Right lobe of liver (tissue), 6 donors: Measurements from ENCODE around the gene SYNRG. TPM values are rescaled to one million over a fixed set of nuclear protein-coding genes. Genes with fewer than 3 reads are reported as not detected.
"Not testable (repeated sequence)": the region's sequence is repeated elsewhere in the genome, so short reads cannot be mapped to it uniquely, and the experiment has no call there.

Source experiments
- ATAC-seq, 4 donors: fragments of 200-7000 bp; cut with Tn5 transposase; one replicate each; pipeline ENCODE4 v1.9.1; 2020; ENCODE audit warnings: mild to moderate bottlenecking in 4 of 4, moderate library complexity in 4 of 4
- DNase-seq, 3 donors: peaks; one replicate each; pipeline ENCODE4 v3.0.0-alpha.2; 2020
- H3K27ac ChIP-seq, 3 donors: fragments of 200-600 bp; one replicate each; pipeline ENCODE4 v1.8.0; 2022
- H3K27me3 ChIP-seq, 2 donors: fragments of 200-600 bp; one replicate each; pipeline ENCODE4 v1.8.0; 2022
- H3K36me3 ChIP-seq, 4 donors: fragments of 200-600 bp; sonication (generic) in 1 of 4; one replicate each; pipeline versions ENCODE4 v1.5.1 to v1.8.0; 2017 to 2022; ENCODE audit warnings: control low read depth in 1 of 4
- H3K4me1 ChIP-seq, 4 donors: fragments of 200-600 bp; sonication (generic) in 1 of 4; one replicate each; pipeline versions ENCODE4 v1.5.1 to v1.8.0; 2017 to 2022; ENCODE audit warnings: control low read depth in 1 of 4
- H3K4me3 ChIP-seq, 3 donors: fragments of 200-600 bp; one replicate each; pipeline ENCODE4 v1.8.0; 2022
- H3K9me3 ChIP-seq, 4 donors: fragments of 200-600 bp; sonication (generic) in 1 of 4; one replicate each; pipeline versions ENCODE4 v1.5.1 to v1.8.0; 2017 to 2022; ENCODE audit warnings: control low read depth in 1 of 4
- POLR2A ChIP-seq: fragments of 450-650 bp; IDR thresholded peaks from one replicate; pipeline ENCODE4 v1.6.1; 2017; ENCODE audit warnings: antibody characterized with exemption, mild to moderate bottlenecking
- WGBS: methylation state at CpG from one replicate; pipeline ENCODE4 v1.1.6; 2018; ENCODE audit warnings: low coverage, low lambda C conversion rate; ENCODE audit not compliant: insufficient coverage; ENCODE audit errors: missing lambda C conversion rate; 5-methylcytosine and 5-hydroxymethylcytosine counted together
- intact Hi-C, 2 donors: fragments of 100-400 bp; cut with DNase I; formaldehyde crosslinking; loops; one replicate each; pipeline versions ENCODE4 v1.11.2 to v1.14.1; 2022
- total RNA-seq, 6 experiments: library from RNA; depleted of rRNA in 2 of 6; stranded (reverse); fragments of >200 nt in 2 of 6; fragmentation: NEBNext Ultra II Directional in 3 of 6; extraction: Animal tissue kit (Norgen Biotek cat#: 25700) in 3 of 6; gene quantifications; one replicate each; pipeline versions ENCODE4 v1.1.0 to v1.2.4, GENCODE V29; 2016 to 2023
- TF ChIP-seq, protein P1 (sequence below), 4 donors: fragments of 200-600 bp in 3 of 4; fragments of 450-650 bp in 1 of 4; IDR thresholded peaks; one replicate each; pipeline versions ENCODE4 v1.5.1 to v1.8.0; 2016 to 2022; ENCODE audit warnings: antibody characterized with exemption in 4 of 4, mild to moderate bottlenecking in 2 of 4
- donor health status: DM: no; HTN: yes; CAD: no.
- donor health status: DM: no; HTN: no; CAD: no.
- donor health status: DM: no; HTN: no; CAD: no.
- donor health status: DM: no; HTN: yes; CAD: no.
- donor health status: DM: no; HTN: yes; CAD: no.

The SYNRG gene
- total RNA-seq, 6 experiments from 2014 or later: 9.0 to 16.2 (median 15.0) TPM

DNA sequence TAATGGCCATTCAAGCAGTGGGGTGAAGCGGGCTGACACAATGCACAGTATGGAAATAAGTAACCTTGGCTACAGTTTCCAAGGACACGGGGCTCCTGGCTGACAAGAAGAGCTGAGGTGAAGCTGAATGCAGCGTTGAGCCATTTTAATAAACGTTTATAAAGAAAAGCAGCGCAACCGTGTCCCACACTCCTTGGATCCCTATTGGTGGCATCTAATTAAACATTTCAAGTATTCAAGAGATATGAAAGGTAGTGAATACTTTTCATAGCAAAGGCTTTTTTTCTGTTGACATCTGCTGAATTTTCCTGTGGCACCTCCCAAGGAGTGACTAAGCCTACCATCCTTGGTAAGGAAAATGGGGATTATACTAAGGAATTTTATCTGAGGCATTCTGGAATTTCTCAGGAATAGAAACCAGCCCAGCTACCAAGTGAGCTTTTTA, 93.1 kb downstream of the SYNRG start:
- intact Hi-C loops: no loop called here
- H3K9me3 ChIP-seq: no peaks in the 10 kb centered on the region
- DNase-seq (no peak), ATAC-seq (no peak)
- H3K4me1 ChIP-seq: peaks cover 0 to 17% (median 2%) of the 10 kb centered on the region in 4 donors
- peaks cover 0 to 35% (median 19%) of the 10 kb centered on the region in 4 donors for H3K36me3 ChIP-seq
- no peak overlapping the region for H3K4me3 ChIP-seq
- no peaks in the 10 kb centered on the region for H3K27me3 ChIP-seq
- H3K27ac ChIP-seq: no peak overlapping the region
- no peak for TF ChIP-seq POLR2A
- TF ChIP-seq, protein P1, sequence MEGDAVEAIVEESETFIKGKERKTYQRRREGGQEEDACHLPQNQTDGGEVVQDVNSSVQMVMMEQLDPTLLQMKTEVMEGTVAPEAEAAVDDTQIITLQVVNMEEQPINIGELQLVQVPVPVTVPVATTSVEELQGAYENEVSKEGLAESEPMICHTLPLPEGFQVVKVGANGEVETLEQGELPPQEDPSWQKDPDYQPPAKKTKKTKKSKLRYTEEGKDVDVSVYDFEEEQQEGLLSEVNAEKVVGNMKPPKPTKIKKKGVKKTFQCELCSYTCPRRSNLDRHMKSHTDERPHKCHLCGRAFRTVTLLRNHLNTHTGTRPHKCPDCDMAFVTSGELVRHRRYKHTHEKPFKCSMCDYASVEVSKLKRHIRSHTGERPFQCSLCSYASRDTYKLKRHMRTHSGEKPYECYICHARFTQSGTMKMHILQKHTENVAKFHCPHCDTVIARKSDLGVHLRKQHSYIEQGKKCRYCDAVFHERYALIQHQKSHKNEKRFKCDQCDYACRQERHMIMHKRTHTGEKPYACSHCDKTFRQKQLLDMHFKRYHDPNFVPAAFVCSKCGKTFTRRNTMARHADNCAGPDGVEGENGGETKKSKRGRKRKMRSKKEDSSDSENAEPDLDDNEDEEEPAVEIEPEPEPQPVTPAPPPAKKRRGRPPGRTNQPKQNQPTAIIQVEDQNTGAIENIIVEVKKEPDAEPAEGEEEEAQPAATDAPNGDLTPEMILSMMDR (IDR thresholded peaks at IDR 0.05): no peak
- 90% methylated on average over 5 of the region's 6 CpGs for WGBS

DNA sequence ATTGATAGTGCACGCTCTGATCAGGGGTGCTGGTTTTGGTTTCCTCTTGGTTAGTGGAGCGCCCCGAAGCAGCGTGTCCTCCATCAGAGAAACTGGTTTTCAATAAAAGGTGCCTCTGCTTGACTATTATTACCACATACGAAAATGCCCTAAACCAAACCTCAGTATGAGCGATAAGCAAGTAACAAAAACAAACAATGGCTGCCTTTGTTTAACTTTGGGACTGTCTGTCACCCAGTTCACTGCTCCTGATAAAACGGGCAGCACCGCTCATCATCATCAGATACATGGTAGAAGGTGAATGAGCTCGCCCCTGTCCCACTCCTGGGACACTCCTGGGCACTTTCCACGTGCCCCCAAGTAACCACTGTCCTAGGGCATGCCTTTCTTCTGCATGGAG, 95.5 kb downstream of the SYNRG start:
- Histone ChIP-seq H3K27me3 (no peaks in the 10 kb centered on the region), H3K4me3 (no peak overlapping the region), H3K36me3 (peaks cover 0 to 25% (median 17%) of the 10 kb centered on the region in 4 donors), H3K9me3 (no peaks in the 10 kb centered on the region), H3K27ac (no peak overlapping the region), H3K4me1 (peaks cover 0 to 17% (median 2%) of the 10 kb centered on the region in 4 donors)
- intact Hi-C loops: no loop called here
- DNase-seq (no peak), ATAC-seq (peak in 1 of 4 donors; percentile 54)
- 74% methylated on average over 9 of the region's 10 CpGs for WGBS
- TF ChIP-seq, protein P1 (IDR thresholded peaks at IDR 0.05): no peak
- TF ChIP-seq POLR2A: no peak

DNA sequence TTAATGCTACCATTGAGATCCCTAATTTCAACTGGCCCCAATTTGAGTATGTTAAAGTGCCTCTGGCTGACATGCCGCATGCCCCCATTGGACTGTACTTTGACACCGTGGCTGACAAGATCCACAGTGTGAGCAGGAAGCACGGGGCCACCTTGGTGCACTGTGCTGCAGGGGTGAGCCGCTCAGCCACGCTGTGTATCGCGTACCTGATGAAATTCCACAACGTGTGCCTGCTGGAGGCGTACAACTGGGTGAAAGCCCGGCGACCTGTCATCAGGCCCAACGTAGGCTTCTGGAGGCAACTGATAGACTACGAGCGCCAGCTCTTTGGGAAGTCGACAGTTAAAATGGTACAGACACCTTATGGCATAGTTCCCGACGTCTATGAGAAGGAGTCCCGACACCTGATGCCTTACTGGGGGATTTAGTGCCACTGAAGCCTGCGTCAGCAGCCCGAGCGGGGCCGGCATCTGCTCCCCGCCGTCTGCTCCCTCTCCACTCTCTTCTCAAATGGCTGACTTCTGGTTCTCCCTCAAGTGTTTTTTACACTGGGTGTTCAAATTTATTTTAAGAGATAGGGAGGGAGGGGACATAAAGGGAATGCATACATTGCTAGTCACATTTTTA, 96.7 kb downstream of the SYNRG start:
- Histone ChIP-seq H3K27ac (peak overlapping the region in 2 of 3 donors; percentile 27 to 45), H3K4me1 (peaks cover 0 to 18% (median 4%) of the 10 kb centered on the region in 4 donors), H3K27me3 (no peaks in the 10 kb centered on the region), H3K4me3 (no peak overlapping the region), H3K9me3 (no peaks in the 10 kb centered on the region), H3K36me3 (peaks cover 0 to 14% (median 9%) of the 10 kb centered on the region in 4 donors)
- ATAC-seq (peak; percentile 86 to 96 (median 91)), DNase-seq (peak; percentile 52 to 83 (median 82))
- intact Hi-C loops: no loop called here
- TF ChIP-seq, protein P1 (IDR thresholded peaks at IDR 0.05): no peak
- TF ChIP-seq POLR2A: no peak
- WGBS: 27% methylated on average over 2 of the region's 24 CpGs

DNA sequence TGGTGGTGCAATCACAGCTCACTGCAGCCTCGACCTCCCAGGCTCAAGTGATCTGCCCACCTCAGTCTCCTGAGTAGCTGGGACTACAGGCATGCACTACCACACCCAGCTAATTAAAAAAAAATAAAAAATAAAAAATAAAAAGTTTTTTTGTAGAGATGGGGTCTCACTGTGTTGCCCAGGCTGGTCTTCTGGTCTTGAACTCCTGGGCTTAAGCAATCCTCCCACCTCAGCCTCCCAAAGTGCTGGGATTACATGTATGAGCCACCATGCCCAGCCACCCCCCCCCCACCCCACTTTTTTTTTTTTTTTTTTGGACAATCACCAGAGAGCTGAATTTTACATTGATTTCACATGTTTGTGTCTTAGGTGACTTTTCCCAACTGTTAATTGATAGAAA, 97.6 kb downstream of the SYNRG start:
- H3K27ac ChIP-seq, H3K4me3 ChIP-seq, H3K9me3 ChIP-seq, intact Hi-C loops, DNase-seq, H3K27me3 ChIP-seq, ATAC-seq, H3K36me3 ChIP-seq: not testable (repeated sequence)
- peaks cover 0 to 26% (median 6%) of the 10 kb centered on the region in 4 donors for H3K4me1 ChIP-seq
- WGBS: 40% methylated on average over 1 of the region's 1 CpG

DNA sequence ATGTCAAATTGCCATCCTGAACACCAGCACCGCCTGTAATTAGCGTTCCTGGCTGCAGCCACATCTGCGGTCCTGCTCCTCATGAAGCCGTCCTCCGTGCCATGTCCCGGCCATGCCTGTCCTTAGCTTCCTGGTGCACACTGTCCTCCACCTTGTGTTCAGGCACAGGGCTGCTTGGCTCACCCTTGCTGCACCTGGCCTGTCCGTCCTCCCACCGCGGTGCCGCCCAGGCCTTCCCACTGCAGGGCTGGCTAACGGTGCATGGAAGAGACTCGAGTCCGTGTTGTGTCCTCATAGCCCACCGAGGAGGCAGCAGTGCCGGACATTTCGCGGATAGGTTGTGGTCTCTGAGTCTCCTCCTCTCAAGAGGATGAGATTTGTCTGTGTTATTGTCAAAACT, 99.2 kb downstream of the SYNRG start:
- intact Hi-C loops: no loop called here
- peaks cover 0 to 29% (median 6%) of the 10 kb centered on the region in 4 donors for H3K4me1 ChIP-seq
- 85% methylated on average over 6 of the region's 17 CpGs for WGBS
- no peak overlapping the region for H3K4me3 ChIP-seq
- H3K36me3 ChIP-seq: peaks cover 0 to 5% (median 0%) of the 10 kb centered on the region in 4 donors
- H3K27me3 ChIP-seq: no peaks in the 10 kb centered on the region
- no peaks in the 10 kb centered on the region for H3K9me3 ChIP-seq
- no peak for DNase-seq
- ATAC-seq: no peak
- TF ChIP-seq POLR2A: no peak
- TF ChIP-seq, protein P1 (IDR thresholded peaks at IDR 0.05): no peak
- no peak overlapping the region for H3K27ac ChIP-seq
